Effector memory CD8-positive, alpha-beta T cell (primary cell): Measurements from ENCODE around the gene ARHGAP18.

Experiments
- ATAC-seq: fragments of 150-1000 bp; cut with Tn5 transposase; replicated peaks from 2 replicates; pipeline ENCODE4 v1.10.0; 2021; ENCODE audit warnings: mild to moderate bottlenecking, moderate library complexity
- DNase-seq, 3 experiments: peaks; one replicate each; pipeline ENCODE4 v3.0.0; 2021
- H3K27ac Mint-ChIP-seq, 2 donors: one replicate each; pipeline ENCODE4 v1.8.0; 2022; ENCODE audit warnings: mild to moderate bottlenecking in 2 of 2, mixed read lengths in 2 of 2, moderate library complexity in 2 of 2
- H3K27me3 Mint-ChIP-seq, 2 donors: one replicate each; pipeline ENCODE4 v1.8.0; 2022; ENCODE audit warnings: mixed read lengths in 2 of 2
- H3K36me3 Mint-ChIP-seq: one replicate; pipeline ENCODE4 v1.8.0; 2022; ENCODE audit warnings: mild to moderate bottlenecking, moderate library complexity, mixed read lengths; ENCODE audit not compliant: insufficient read depth
- H3K4me1 Mint-ChIP-seq, 2 donors: one replicate each; pipeline ENCODE4 v1.8.0; 2022; ENCODE audit warnings: low read depth in 2 of 2, mixed read lengths in 2 of 2
- H3K4me3 Mint-ChIP-seq, 2 donors: one replicate each; pipeline ENCODE4 v1.8.0; 2022; ENCODE audit warnings: mild to moderate bottlenecking in 2 of 2, mixed read lengths in 2 of 2, moderate library complexity in 2 of 2
- H3K9me3 Mint-ChIP-seq, 2 donors: one replicate each; pipeline ENCODE4 v1.8.0; 2022; ENCODE audit warnings: mixed read lengths in 2 of 2

ARHGAP18 gene

DNA sequence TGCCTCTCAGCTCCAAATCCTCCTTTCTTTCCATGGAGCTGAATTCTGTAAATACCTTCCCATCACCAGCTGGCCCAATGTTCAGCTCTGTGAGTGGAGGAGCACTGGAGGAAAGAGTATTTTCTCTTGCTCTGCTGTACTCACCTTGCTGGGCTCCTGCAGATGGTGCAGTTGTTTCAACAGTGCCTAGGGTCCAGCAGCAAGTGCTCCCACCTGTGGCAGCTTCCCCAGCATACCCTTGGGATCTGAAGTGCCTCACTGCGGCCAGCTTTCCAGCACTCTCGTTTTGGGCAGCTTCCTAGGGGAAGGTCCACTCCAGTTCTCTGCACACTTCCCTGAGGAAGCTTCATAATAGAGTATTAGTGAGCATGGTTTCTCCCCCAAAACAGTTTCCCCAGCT is 170.9 kb downstream of the ARHGAP18 start:
- H3K27me3 Mint-ChIP-seq = no peaks in the 10 kb centered on the region
- no peaks in the 10 kb centered on the region for H3K9me3 Mint-ChIP-seq
- no peak overlapping the region for H3K4me3 Mint-ChIP-seq
- no peaks in the 10 kb centered on the region for H3K4me1 Mint-ChIP-seq
- DNase-seq = no peak
- H3K27ac Mint-ChIP-seq = no peak overlapping the region
- no peak for ATAC-seq
- no peaks in the 10 kb centered on the region for H3K36me3 Mint-ChIP-seq

DNA sequence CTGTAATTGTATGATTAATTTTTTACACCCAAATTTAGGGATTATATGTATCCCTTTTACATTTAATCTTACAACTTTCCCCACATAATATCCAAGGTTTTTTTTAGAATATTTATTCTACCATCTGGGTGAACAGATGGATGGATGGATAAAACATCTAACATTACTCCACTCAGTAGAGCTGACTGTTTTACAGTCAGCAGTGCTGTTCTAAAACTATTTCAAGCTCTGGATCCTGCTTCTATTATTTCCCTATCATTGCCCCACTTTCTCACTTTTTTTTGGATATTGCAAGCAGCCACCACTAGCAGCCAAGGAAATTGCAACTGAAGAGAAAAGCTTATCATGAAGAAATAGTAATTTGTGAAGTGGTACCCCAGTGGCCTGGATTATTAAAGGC is 173.7 kb downstream of the ARHGAP18 start:
- H3K9me3 Mint-ChIP-seq = no peaks in the 10 kb centered on the region
- H3K4me3 Mint-ChIP-seq = no peak overlapping the region
- H3K4me1 Mint-ChIP-seq = no peaks in the 10 kb centered on the region
- DNase-seq (no peak), ATAC-seq (no peak)
- H3K27me3 Mint-ChIP-seq = no peaks in the 10 kb centered on the region
- H3K36me3 Mint-ChIP-seq = no peaks in the 10 kb centered on the region
- no peak overlapping the region for H3K27ac Mint-ChIP-seq

GRCh38 chr6:129534926-129535325 is 175.1 kb downstream of the ARHGAP18 start:
- Mint-ChIP-seq H3K4me1 (no peaks in the 10 kb centered on the region), H3K36me3 (no peaks in the 10 kb centered on the region), H3K4me3 (no peak overlapping the region), H3K27ac (no peak overlapping the region), H3K27me3 (no peaks in the 10 kb centered on the region), H3K9me3 (no peaks in the 10 kb centered on the region)
- DNase-seq = no peak
- ATAC-seq = no peak
